ENCODE measurements around the gene IQGAP2. TPM values are rescaled to one million over a fixed set of nuclear protein-coding genes. Genes with fewer than 3 reads are reported as not detected.
"Not testable (repeated sequence)": the region's sequence is repeated elsewhere in the genome, so short reads cannot be mapped to it uniquely, and the experiment has no call there.

IQGAP2 gene
- polyA plus RNA-seq, 1 experiment, result 0.01 TPM

DNA sequence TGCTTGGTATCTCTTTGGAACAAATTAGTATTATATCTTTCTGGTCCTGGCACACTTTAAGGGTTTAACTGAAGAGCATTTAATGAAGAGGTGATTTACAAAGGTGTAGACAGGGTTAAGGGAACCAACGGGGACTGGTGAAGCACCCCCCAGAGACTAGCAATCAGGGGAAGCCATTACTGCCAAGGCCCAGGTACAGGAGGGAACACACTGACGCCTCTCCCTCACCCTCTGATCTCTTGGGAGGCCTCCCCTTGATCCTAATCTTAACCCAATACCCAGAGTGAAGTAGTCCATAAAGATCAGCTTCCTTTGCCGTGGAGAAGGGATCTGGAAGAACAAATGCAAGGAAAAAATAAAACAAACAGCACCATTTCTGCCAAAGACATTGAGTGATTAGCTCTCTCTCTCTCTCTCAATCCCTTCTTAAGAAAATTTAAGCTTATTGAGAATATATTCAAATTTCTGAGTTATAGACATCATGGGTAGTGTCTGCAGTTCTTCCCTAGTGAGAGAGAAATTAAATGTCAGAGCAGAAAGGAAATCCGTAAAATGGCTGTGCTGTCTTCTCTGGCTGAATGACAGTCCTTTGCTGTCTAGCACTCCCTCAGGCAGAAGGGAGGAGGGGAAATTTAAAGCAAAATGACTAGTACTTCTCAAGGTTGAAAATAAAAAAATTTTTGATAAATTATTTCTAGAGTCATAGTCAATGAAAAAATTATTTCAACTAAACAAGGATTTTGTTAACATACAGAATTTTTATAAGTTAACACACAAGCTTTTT is 332.9 kb downstream of the IQGAP2 start:
- Histone ChIP-seq H3K36me3 (ENCODE audit: control insufficient read depth, insufficient read depth, low read length) (no peaks in the 10 kb centered on the region), H3K27me3 (ENCODE audit: control insufficient read depth, insufficient read depth, low read length) (no peaks in the 10 kb centered on the region), H3K4me3 (ENCODE audit: low read depth, low read length) (no peak overlapping the region)
- POLR2A ChIA-PET, result interaction anchor here (0.5 kb wide), 1 partner anchor 90 kb away, joined by 3 read pairs; no protein-coding TSS in a partner anchor
- TF ChIP-seq CTCF (IDR thresholded peaks at IDR 0.05; ENCODE audit: insufficient read depth, low read depth, low read length), result no peak
- CTCF ChIA-PET, result interaction anchor here (0.9 to 1.2 kb wide), 2 partner anchors 39 to 93 kb away, joined by 3 read pairs; no protein-coding TSS in a partner anchor
- DNase-seq (ENCODE audit: low read depth), result no peak

DNA sequence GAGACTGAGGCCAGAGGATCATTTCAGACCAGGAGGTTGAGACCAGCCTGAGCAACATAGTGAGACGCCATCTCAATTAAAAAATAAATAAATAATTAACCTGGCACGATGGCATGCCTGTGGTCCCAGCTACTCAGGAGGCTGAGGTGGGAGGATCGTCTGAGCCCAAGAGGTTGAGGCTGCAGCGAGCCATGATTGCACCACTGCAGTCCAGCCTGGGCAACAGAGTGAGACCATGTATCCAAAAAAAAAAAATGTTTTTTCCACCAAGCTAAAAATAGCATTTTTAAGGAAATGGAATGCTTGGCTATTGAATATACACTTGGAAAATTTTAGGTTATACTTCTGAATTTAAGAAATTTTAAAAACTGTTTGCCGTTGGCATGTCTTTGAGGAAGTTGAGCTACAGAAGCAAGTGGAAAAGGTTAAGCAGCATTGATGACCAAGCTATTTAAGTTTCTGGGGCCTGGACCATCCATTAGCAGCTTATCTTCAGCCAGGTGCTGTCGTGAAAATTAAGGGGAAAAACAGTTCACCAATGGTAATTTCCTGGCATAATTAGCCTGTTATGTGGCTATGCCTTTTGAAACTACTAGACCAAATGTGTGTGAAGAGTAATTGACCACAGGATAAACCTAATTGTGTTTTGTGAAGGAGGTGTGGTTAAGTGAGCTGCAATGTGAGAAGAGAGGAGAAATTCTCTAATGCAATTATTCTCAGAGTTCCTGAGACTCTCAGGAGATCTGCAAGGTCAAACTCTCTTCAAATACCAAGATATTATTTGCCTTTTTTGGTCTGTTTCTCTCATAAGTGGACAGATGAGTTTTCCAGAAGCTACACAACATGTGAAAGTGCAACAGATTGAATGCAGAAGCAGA is 333.8 kb downstream of the IQGAP2 start:
- no peaks in the 10 kb centered on the region for H3K36me3 ChIP-seq (ENCODE audit: control insufficient read depth, insufficient read depth, low read length)
- no peak for DNase-seq (ENCODE audit: low read depth)
- POLR2A ChIA-PET, result interaction anchor here (0.5 kb wide), 1 partner anchor 91 kb away, joined by 3 read pairs; no protein-coding TSS in a partner anchor
- CTCF ChIA-PET, result interaction anchor here (0.6 to 1.7 kb wide), 7 partner anchors 16 to 94 kb away, joined by 3 to 8 read pairs (median 3); no protein-coding TSS in a partner anchor
- H3K27me3 ChIP-seq (ENCODE audit: control insufficient read depth, insufficient read depth, low read length), result no peaks in the 10 kb centered on the region
- TF ChIP-seq CTCF (IDR thresholded peaks at IDR 0.05; ENCODE audit: insufficient read depth, low read depth, low read length), result no peak
- no peak overlapping the region for H3K4me3 ChIP-seq (ENCODE audit: low read depth, low read length)

- ChIA-PET CTCF (interaction anchor here (0.6 to 1.7 kb wide), 4 partner anchors 17 to 43 kb away, joined by 3 to 8 read pairs (median 3); no protein-coding TSS in a partner anchor), POLR2A (no interaction called here)
- Histone ChIP-seq H3K4me3 (ENCODE audit: low read depth, low read length) (no peak overlapping the region), H3K27me3 (ENCODE audit: control insufficient read depth, insufficient read depth, low read length) (no peaks in the 10 kb centered on the region), H3K36me3 (ENCODE audit: control insufficient read depth, insufficient read depth, low read length) (no peaks in the 10 kb centered on the region)
- no peak for TF ChIP-seq CTCF (IDR thresholded peaks at IDR 0.05; ENCODE audit: insufficient read depth, low read depth, low read length)
- DNase-seq (ENCODE audit: low read depth), result no peak
These were observed 334.8 kb downstream of the IQGAP2 start for GRCh38 chr5:76737846-76738245.

DNA sequence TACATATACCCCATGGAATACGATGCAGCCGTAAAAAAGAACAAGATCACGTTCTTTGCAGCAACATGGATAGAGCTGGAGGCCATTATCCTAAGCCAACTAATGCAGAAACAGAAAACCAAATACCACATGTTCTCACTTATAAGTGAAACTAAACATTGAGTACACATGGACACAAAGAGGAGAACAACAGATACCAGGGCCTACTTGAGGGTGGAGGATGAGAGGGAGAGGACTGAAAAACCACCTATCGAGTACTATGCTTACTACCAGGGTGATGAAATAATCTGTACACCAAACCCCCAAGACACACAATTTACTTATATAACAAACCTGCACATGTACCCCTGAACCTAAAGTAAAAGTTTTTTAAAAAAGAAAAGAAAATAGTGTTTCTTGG is 338.4 kb downstream of the IQGAP2 start:
- DNase-seq (ENCODE audit: low read depth); H3K4me3 ChIP-seq (ENCODE audit: low read depth, low read length); H3K36me3 ChIP-seq (ENCODE audit: control insufficient read depth, insufficient read depth, low read length); POLR2A ChIA-PET; H3K27me3 ChIP-seq (ENCODE audit: control insufficient read depth, insufficient read depth, low read length): not testable (repeated sequence)
- CTCF ChIA-PET, result interaction anchor here (1.2 to 2.7 kb wide), 2 partner anchors 29 to 33 kb away, joined by 3 to 13 read pairs; no protein-coding TSS in a partner anchor

GRCh38 chr5:76742583-76742982 is 339.5 kb downstream of the IQGAP2 start:
- no peak for TF ChIP-seq CTCF (IDR thresholded peaks at IDR 0.05; ENCODE audit: insufficient read depth, low read depth, low read length)
- ChIA-PET CTCF (no interaction called here), POLR2A (interaction anchor here (0.7 kb wide), 1 partner anchor 23 kb away, joined by 3 read pairs; no protein-coding TSS in a partner anchor)
- no peaks in the 10 kb centered on the region for H3K27me3 ChIP-seq (ENCODE audit: control insufficient read depth, insufficient read depth, low read length)
- H3K4me3 ChIP-seq (ENCODE audit: low read depth, low read length), result no peak overlapping the region
- DNase-seq (ENCODE audit: low read depth), result peak; percentile 12
- H3K36me3 ChIP-seq (ENCODE audit: control insufficient read depth, insufficient read depth, low read length), result no peaks in the 10 kb centered on the region
